ENCODE measurements around the gene ICAM4.

- no peak for TF ChIP-seq CTCF (IDR thresholded peaks at IDR 0.05; ENCODE audit: borderline replicate concordance, extremely low read depth, low read length, poor library complexity, severe bottlenecking)
- TF ChIP-seq EZH2 (IDR thresholded peaks at IDR 0.05; ENCODE audit: borderline replicate concordance, low read depth, low read length, severe bottlenecking): no peak
These were observed 4.3 kb downstream of the ICAM4 start for GRCh38 chr19:10290876-10291553.

Measured in DND-41 (cell line).